Measurements from ENCODE around the gene NOL3.
A peak's percentile ranks its signal among the peaks of the same experiment; 100 is the strongest.

DNA sequence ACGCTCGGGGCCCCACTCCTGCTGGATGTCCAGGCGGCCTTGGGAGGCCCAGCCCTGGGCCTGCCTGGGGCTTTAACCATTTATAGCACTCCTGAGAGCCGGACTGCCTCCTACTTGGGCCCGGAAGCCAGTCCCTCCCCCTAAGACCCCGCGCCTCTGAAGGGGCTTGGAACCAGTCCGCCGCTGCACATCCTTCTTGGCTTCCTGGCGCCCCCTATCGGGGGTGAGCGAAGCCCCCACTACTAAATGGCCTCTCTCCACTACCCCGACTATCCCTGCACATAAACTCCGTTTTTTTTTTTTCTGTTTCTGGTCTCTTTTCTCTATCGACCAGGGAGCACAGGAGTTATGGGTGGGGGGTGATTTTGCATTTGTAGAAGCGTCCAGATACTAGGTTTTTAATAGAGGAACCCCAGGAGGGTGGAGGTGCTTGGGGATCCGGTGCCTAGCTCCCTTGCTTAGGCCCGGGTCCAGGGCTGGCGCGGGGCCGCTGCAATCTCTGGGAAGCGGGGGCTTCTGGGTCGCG, 633 bp upstream of the NOL3 start:
- peak; percentile 58 to 78 for TF ChIP-seq CTCF (IDR thresholded peaks at IDR 0.05; ENCODE audit: extremely low read depth in 1 of 2, insufficient read depth in 1 of 2, low read depth in 1 of 2, low read length in 2 of 2)
- TF ChIP-seq EZH2 (IDR thresholded peaks at IDR 0.05; ENCODE audit: borderline replicate concordance, low read depth, low read length, severe bottlenecking), result no peak
